ENCODE data around the gene SCT. TPM values are rescaled to one million over a fixed set of nuclear protein-coding genes. Genes with fewer than 3 reads are reported as not detected.
"Not testable (repeated sequence)": the region's sequence is repeated elsewhere in the genome, so short reads cannot be mapped to it uniquely, and the experiment has no call there.

SCT gene
- total RNA-seq, 2 donors from 2014 or later = 1.1 to 3.2 TPM

- Histone ChIP-seq H3K9ac (ENCODE audit: low read depth in 2 of 2, low read length in 2 of 2) (no peak overlapping the region), H3K4me3 (no peak overlapping the region), H3K36me3 (no peaks in the 10 kb centered on the region)
These were observed 23.5 kb upstream of the SCT start for GRCh38 chr11:650482-650881.

GRCh38 chr11:647672-648158 is 20.7 kb upstream of the SCT start:
- intact Hi-C loops (cut with DNase I); H3K27ac ChIP-seq; DNase-seq; H3K9me3 ChIP-seq; H3K4me1 ChIP-seq; H3K36me3 ChIP-seq; H3K9ac ChIP-seq (ENCODE audit: low read depth in 2 of 2, low read length in 2 of 2); H3K27me3 ChIP-seq; H3K4me3 ChIP-seq: not testable (repeated sequence)

More at GRCh38 chr11:650482-650881, 23.5 kb upstream of the SCT start:
- intact Hi-C loops (cut with DNase I) = no loop called here
- H3K4me1 ChIP-seq = peaks cover 6% of the 10 kb centered on the region
- H3K27ac ChIP-seq = no peak overlapping the region
- no peaks in the 10 kb centered on the region for H3K9me3 ChIP-seq
- no peak for DNase-seq
- no peak for TF ChIP-seq CTCF (IDR thresholded peaks at IDR 0.05)
- H3K27me3 ChIP-seq = no peaks in the 10 kb centered on the region

GRCh38 chr11:646214-646613 is 19.2 kb upstream of the SCT start:
- Histone ChIP-seq H3K9me3 (no peaks in the 10 kb centered on the region), H3K4me1 (no peaks in the 10 kb centered on the region), H3K27me3 (no peaks in the 10 kb centered on the region), H3K27ac (no peak overlapping the region), H3K36me3 (no peaks in the 10 kb centered on the region), H3K9ac (ENCODE audit: low read depth in 2 of 2, low read length in 2 of 2) (no peak overlapping the region), H3K4me3 (no peak overlapping the region)
- no peak for DNase-seq
- no peak for TF ChIP-seq CTCF (IDR thresholded peaks at IDR 0.05)
- intact Hi-C loops (cut with DNase I) = no loop called here

GRCh38 chr11:645536-645935 is 18.6 kb upstream of the SCT start:
- no peaks in the 10 kb centered on the region for H3K36me3 ChIP-seq
- no peaks in the 10 kb centered on the region for H3K27me3 ChIP-seq
- no peaks in the 10 kb centered on the region for H3K4me1 ChIP-seq
- intact Hi-C loops (cut with DNase I) = no loop called here
- DNase-seq = no peak
- TF ChIP-seq CTCF (IDR thresholded peaks at IDR 0.05) = no peak
- no peak overlapping the region for H3K4me3 ChIP-seq
- H3K27ac ChIP-seq = no peak overlapping the region
- no peak overlapping the region for H3K9ac ChIP-seq (ENCODE audit: low read depth in 2 of 2, low read length in 2 of 2)
- no peaks in the 10 kb centered on the region for H3K9me3 ChIP-seq

- DNase-seq = no peak
- H3K4me3 ChIP-seq = no peak overlapping the region
- intact Hi-C loops (cut with DNase I) = no loop called here
- H3K27me3 ChIP-seq = peaks cover 1% of the 10 kb centered on the region
- H3K36me3 ChIP-seq = no peaks in the 10 kb centered on the region
- no peaks in the 10 kb centered on the region for H3K9me3 ChIP-seq
- H3K27ac ChIP-seq = no peak overlapping the region
- no peaks in the 10 kb centered on the region for H3K4me1 ChIP-seq
- no peak overlapping the region for H3K9ac ChIP-seq (ENCODE audit: low read depth in 2 of 2, low read length in 2 of 2)
- TF ChIP-seq CTCF (IDR thresholded peaks at IDR 0.05) = no peak
These were observed 17.1 kb upstream of the SCT start for GRCh38 chr11:643849-644738.

- Histone ChIP-seq H3K4me1 (no peaks in the 10 kb centered on the region), H3K9me3 (no peaks in the 10 kb centered on the region), H3K27ac (no peak overlapping the region), H3K4me3 (no peak overlapping the region), H3K27me3 (peaks cover 8% of the 10 kb centered on the region), H3K9ac (ENCODE audit: low read depth in 2 of 2, low read length in 2 of 2) (no peak overlapping the region), H3K36me3 (no peaks in the 10 kb centered on the region)
- no peak for TF ChIP-seq CTCF (IDR thresholded peaks at IDR 0.05)
- intact Hi-C loops (cut with DNase I) = no loop called here
- DNase-seq = no peak
These were observed 16.4 kb upstream of the SCT start for GRCh38 chr11:643366-643765.

All from colonic mucosa (tissue), 4 donors.